ENCODE measurements around the gene LSMEM2. TPM values are rescaled to one million over a fixed set of nuclear protein-coding genes. Genes with fewer than 3 reads are reported as not detected.
"Not testable (repeated sequence)": the region's sequence is repeated elsewhere in the genome, so short reads cannot be mapped to it uniquely, and the experiment has no call there.

The LSMEM2 gene
- total RNA-seq, 1 donor from 2014 or later, result not detected

GRCh38 chr3:50299638-50299928 is 20.7 kb downstream of the LSMEM2 start:
- ATAC-seq, result no peak

DNA sequence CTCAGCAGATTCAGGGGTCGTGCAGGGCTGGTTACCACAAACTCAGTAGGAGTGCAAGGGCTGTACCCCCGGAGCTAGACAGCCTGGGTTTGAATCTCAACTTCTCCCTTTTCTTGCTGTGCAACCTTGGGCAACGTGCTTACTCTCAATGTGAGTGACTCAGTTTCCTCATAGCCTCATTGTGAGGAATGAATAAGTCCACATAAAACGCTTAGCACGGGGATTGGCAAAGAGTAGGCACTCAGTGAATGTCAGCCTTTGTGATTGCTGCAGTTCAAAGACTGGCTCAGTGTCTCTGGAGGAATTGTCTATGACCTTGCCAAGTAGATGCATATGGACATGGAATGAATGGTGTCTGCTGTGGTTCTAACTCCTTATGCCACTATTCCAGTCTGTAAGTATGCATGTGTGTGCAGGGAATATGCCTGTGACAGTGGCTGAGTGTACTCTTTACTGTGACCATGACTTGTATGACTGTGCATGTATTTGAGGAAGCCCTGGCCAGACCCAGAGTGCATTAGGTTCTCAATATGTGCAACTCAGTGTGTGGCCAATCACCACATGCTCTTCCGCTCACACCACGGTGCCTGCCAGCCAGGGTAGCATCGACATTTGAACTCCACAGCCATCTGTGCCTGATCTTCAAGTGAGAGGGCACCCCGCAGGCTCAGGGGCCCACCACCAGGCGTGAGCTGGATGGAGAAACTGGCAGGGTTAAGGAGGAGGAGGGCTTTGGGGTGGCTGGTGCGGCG is 21.2 kb downstream of the LSMEM2 start:
- peak; percentile 12 for ATAC-seq

- no peak for ATAC-seq
These were observed 21.9 kb downstream of the LSMEM2 start for GRCh38 chr3:50300681-50301254.

DNA sequence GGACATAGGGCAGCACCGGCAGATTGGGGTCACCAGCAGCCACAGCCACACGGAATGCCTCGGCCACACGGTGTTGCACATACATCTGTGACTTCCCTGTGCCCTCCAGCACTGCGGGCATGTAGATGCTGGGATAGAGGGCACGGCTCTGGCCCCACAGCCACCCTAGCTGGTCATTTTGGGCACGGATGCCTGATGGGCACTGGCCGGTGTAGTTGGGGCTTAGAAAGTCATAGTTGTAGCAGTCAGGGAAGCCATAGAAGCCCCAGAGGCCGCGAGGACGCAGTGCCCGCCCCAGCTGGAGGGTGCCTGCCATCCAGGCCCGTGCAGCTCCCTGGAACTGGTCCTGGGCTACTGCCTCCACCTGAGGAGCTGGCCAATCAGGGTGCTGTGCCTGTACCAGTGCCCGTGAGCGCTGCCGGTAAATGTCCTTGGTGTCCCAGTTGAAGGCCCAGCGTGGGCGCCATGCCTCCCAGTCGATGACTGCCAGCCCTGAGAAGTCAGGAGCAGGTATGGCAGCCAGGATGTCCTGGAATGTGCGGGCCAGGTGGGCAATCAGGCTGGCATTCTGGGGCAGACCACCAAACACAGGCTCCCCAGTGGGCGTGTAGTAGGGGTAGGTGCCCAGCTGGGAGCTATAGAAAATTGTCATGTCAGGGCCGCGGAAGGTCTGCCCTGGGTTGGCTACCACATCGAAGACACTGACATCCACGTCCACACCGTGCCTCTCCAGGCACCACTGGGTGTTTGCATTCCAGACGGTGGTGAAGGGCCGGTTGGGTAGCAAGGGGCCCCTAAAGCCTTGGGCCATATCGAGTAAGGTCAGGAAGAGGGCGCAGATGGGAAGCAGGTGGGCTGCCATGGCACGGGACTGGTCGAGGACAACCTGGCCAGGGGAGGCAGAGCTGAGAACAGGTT is 23.5 kb downstream of the LSMEM2 start:
- ATAC-seq, result no peak

DNA sequence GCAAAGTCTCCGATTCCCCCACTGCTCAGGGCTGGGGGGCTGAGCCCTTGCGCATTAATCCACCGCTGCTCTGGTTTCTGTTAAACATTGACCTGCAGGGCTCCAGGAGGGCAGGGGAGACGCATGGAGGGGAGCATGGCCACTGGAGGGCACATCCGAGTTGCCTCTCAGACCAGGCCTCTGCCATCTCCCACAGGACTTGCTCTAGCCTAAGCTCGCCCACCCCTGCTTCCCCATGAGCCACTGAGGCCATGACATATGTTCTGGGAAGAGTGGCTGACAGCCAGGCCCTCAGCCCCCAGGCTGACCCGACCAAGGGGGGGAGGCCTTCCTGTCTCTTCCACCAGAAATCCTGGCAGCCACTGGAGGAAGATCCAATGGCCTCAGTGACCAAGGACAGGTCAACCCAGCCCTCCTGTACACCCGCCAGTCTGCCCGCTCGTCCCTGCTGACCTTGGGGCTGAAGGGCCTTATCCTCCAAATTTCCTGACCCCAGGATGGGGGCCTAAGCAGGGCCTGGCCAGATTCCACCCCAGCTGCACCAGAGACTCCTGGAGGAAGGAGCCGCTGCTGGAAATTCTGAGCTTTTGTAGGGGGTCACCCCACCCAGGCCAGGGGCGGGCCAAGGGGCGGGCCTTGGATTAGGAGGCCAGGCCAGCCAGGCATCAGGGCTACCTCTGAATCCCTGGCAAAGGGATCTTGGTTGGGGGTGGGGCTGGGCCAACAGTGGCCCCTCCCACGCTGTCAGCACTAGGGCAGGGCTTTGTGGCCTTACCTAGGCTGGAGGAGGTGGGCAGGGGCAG is 24.3 kb downstream of the LSMEM2 start, which contains the start of gene HYAL1:
Gene HYAL1 (minus strand): TSS at position 562 of the 803 bp plus-strand sequence. CDS start 618 bp downstream, outside the sequence.
- ATAC-seq, result peak; percentile 9

GRCh38 chr3:50304601-50305000 is 25.7 kb downstream of the LSMEM2 start:
- ATAC-seq, result no peak

DNA sequence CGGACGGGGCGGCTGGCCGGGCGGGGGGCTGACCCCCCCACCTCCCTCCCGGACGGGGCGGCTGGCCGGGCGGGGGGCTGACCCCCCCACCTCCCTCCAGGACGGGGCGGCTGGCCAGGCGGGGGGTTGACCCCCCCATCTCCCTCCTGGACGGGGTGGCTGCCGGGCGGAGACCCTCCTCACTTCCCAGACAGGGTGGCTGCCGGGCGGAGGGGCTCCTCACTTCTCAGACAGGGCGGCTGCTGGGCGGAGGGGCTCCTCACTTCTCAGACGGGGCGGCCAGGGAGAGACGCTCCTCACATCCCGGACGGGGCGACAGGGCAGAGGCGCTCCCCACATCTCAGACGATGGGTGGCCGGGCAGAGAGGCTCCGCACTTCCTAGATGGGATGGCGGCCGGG is 33.2 kb downstream of the LSMEM2 start:
- not testable (repeated sequence) for ATAC-seq

- no peak for ATAC-seq
These were observed 35.5 kb downstream of the LSMEM2 start for GRCh38 chr3:50314342-50314741.

GRCh38 chr3:50314816-50315215 is 35.9 kb downstream of the LSMEM2 start:
- no peak for ATAC-seq

GRCh38 chr3:50316657-50317242 is 37.9 kb downstream of the LSMEM2 start:
- ATAC-seq, result peak; percentile 87

DNA sequence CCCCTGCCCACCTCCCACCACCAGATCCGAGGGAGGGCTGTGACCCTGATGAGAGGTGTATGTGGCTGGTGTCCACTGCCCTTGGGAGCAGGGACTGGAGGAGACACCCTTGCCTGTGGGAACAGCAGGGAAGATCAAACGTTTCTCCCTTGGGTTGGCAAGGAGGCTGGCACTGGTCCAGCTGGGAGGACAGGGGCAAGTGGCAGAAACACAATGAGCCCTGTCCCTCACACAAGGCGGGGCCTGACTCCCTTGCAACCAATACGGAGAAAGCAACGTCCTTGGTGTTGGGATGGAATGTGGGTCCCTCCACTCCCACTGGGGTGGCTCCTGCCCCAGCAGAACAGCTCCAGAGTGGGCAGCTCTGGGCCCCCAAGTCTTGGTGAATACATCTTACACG is 38.4 kb downstream of the LSMEM2 start:
- peak; percentile 8 for ATAC-seq

DNA sequence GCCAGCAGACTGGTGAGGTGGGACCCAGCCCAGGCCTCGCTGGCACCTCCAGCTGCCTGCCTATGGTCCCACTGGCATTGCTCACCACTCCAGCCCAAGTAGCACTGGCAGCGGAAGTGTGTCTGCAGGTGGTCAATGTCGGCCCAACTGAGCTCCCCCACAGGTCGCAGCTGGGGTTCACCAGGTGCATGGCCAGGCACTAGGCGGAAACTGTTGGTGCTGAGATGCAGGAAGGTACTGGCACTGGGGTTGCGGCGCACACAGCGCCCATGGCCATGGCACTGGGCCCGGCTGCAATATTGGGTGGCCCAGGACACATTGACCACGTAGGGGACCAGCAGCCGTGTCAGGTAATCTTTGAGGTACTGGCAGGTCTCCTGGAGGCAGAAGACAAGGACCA is 39.3 kb downstream of the LSMEM2 start:
- ATAC-seq, result no peak

DNA sequence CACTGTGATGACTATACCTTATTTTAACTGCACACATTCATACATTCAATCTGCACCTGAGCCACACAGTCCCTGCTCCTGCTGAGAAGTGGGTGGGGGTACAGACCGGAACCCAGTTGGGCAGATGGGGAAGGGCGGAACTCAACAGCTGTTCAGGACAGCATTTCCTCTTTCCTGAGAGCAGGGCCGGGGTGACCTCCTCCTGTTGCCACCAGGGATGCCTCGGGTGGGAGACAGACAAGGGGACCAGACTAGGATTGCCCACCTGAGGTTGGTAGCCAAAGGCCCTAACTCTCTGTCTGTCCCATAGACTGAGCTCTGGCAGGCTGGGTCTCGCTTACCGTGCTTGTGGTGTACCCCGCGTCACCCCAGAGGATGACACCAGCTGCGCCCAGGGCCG is 39.7 kb downstream of the LSMEM2 start:
- no peak for ATAC-seq

DNA sequence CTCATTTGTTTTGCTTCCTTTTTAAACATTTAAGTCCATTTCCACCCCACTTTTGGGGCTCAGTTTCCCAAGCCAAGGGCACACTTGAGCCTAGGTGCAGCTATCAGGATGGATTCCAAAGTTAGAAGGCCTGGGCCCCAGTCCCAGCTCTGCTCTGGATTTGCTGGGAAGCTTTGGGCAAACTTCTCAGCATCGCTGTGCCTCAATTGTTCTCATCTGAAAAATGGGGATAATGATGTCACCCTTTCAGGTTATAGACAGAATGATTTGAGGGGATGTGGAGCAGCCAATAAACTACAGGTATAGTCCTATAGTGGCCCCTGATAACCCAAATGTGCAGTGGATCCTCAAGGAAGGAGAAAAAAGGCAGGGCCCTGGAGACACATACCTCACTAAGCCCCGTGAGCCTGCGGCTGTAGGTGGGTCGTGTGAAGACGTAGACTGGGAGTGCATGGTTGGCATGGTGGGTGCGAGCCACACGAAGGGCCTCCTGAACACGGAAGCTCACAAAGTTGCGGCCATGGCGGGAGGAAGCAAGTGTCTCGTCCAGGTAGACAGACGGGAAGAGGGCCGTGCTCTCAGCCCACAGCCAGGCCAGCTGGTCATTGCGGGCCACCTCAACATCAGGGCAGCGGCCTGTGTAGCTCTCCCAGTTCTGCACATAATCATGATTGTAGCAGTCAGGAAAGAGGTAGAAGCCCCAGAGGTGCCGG is 40.5 kb downstream of the LSMEM2 start:
- no peak for ATAC-seq

DNA sequence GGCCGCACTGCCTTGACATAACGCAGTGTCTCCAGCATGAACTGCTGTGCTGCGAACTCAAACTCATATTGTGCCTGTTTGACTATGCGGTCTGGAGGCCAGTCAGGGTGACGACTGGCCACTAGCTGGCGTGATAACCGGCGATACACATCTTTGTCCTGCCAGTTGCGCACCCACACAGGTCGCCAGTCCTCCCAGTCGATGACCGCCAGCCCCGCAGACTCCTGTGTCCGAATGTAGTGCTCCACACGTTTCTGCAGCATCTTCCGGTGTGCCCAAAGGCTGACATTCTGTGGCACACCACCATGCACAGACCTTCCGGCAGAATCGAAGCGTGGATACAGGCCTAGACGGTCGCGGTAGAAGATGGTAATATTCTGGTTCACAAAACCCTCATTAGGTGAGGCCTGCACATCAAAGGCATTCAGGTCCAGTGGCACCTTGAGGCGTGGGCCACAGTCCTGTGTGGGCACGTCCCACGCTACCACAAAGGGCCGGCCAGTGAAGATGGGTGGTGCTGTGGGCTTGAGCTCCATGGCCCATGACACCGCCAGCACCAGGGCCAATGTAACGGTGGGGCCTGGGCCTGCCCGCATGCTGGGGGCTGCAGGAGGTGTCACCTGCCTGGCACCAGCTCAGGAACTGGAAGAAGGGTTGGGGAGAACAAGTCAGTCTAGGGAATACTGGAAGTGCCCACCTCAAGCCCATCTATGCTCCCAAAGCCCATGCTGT is 41.2 kb downstream of the LSMEM2 start:
- ATAC-seq, result no peak

GRCh38 chr3:50320853-50321335 is 42.0 kb downstream of the LSMEM2 start:
- ATAC-seq, result peak; percentile 43

GRCh38 chr3:50321336-50322114 is 42.6 kb downstream of the LSMEM2 start:
- peak; percentile 56 for ATAC-seq

DNA sequence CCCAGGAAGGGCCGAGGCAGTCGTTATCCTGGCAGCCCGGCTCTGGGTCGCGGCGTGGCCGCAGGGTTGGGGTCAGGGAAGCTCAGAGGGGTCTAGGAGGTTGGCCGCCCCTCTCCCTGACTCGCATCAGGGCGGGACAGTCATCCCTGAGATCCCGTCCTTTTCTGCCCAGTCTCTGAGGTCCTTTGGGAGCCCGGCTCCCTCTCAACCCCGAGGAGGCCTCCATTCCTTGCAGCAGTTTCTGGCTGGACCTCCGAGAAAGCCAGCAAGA is 43.2 kb downstream of the LSMEM2 start:
- no peak for ATAC-seq

DNA sequence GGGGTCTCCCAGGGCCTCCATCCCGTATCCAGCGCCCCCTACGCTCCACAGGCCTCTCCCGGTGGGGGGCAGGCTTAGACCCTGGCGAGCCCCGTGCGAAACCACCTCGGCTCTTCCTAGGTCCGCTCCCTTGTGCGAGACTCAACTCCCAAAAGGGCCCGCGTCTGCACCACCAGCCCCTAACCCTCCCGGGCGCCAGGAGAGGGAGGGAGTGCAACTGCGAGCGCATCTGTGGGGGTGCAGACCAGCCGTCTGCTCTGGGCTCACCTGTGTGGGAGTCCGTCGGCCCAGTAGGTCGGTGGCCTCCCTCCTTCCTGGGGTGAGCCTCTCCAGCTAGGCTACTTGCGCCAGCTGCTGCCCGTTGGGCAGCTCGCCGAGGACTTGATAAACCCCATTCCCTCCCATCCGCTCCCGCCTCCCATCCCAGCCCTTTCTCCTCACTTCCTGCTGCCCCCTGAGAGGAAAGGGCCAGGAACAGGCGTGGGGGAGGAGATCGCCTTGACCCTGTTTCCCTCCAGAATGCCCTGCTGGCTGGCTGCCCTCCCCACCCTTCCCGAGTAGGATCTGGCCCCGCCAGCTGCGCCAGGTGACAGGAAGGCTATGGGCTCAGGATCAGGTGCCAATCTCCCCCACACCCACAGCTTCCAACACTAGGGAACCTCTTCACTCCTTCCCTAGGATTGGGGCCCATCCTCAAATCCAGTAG is 43.7 kb downstream of the LSMEM2 start, which contains the start of gene HYAL2:
Gene HYAL2 (minus strand): TSS at position 360 of the 706 bp plus-strand sequence. CDS start 2,256 bp downstream, outside the sequence.
- ATAC-seq, result no peak

Measured in esophagus mucosa (tissue), 1 donor.